ENCODE measurements around the gene MARK1. TPM values are rescaled to one million over a fixed set of nuclear protein-coding genes. Genes with fewer than 3 reads are reported as not detected.

MARK1 gene
- total RNA-seq, 4 donors from 2014 or later, result 3.2 to 14.9 (median 11.0) TPM

- DNase-seq, result no peak
- no peak overlapping the region for H3K27ac ChIP-seq
- intact Hi-C loops (cut with DNase I; ENCODE audit: low total_unique reads), result no loop called here
- no peaks in the 10 kb centered on the region for H3K9me3 ChIP-seq
- H3K27me3 ChIP-seq, result no peaks in the 10 kb centered on the region
- H3K4me3 ChIP-seq, result no peak overlapping the region
- H3K4me1 ChIP-seq, result no peaks in the 10 kb centered on the region
- H3K36me3 ChIP-seq, result no peaks in the 10 kb centered on the region
- TF ChIP-seq POLR2A (IDR thresholded peaks at IDR 0.05), result no peak
Measured at GRCh38 chr1:220487297-220487820, 40.6 kb upstream of the MARK1 start.

DNA sequence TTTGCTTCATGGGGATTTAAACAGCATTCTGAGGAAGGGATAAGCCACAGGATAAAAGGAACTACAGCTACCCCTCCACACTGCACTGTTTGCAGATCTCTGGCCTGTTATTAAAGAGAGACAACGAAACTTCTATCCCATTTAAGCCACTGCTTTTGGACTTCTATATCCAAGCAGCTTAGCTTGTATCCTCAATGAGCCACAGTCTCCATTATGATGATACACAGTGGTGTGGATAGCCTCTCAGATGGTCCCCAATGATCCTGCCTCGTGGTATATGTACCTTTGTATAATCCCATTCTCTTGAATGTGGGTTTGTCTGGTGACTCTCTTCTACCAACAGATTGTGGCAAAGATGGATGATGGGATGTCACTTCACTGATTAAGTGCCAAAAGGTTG is 36.0 kb upstream of the MARK1 start:
- TF ChIP-seq, protein P1, sequence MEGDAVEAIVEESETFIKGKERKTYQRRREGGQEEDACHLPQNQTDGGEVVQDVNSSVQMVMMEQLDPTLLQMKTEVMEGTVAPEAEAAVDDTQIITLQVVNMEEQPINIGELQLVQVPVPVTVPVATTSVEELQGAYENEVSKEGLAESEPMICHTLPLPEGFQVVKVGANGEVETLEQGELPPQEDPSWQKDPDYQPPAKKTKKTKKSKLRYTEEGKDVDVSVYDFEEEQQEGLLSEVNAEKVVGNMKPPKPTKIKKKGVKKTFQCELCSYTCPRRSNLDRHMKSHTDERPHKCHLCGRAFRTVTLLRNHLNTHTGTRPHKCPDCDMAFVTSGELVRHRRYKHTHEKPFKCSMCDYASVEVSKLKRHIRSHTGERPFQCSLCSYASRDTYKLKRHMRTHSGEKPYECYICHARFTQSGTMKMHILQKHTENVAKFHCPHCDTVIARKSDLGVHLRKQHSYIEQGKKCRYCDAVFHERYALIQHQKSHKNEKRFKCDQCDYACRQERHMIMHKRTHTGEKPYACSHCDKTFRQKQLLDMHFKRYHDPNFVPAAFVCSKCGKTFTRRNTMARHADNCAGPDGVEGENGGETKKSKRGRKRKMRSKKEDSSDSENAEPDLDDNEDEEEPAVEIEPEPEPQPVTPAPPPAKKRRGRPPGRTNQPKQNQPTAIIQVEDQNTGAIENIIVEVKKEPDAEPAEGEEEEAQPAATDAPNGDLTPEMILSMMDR (IDR thresholded peaks at IDR 0.05), result no peak
- no peak for TF ChIP-seq POLR2A (IDR thresholded peaks at IDR 0.05)
- Histone ChIP-seq H3K27ac (no peak overlapping the region), H3K27me3 (no peaks in the 10 kb centered on the region), H3K4me3 (no peak overlapping the region), H3K4me1 (no peaks in the 10 kb centered on the region), H3K36me3 (no peaks in the 10 kb centered on the region), H3K9me3 (no peaks in the 10 kb centered on the region)
- no peak for DNase-seq
- intact Hi-C loops (cut with DNase I; ENCODE audit: low total_unique reads), result no loop called here

DNA sequence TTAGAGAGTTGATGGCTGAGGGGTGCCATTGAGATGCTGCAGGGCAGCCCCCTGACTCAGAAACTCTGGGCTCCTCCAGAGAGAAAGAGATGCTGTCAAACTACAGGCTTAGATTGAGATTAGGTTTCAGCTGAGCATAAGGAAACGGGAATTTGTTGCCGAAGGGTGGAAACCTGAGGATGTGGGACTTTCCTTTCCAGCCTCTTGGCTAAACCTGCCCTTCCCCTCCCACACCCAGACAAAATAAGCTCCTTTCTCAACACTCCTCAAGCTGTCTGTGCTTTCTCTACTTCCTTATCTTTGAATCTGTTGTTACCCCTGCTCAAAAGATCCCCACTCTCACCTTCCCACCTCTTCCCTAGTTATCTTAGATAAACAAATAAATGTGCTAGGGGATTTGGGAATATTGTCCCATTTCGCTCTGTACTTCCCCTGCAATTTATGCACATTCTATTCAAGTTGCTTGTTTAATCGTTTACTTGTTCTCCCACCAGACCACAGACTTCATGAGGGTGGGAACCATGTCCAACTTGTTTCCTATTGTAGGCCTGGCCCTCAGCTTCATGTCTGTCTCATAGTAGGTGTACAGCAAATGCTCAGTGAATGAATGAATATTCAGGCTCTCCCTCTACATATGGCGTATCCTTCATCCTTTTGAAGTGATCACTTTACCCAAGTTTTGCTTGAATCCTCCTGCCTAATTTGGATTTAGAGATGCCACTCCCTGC is 30.6 kb upstream of the MARK1 start:
- Histone ChIP-seq H3K27me3 (no peaks in the 10 kb centered on the region), H3K27ac (no peak overlapping the region), H3K4me3 (no peak overlapping the region), H3K4me1 (no peaks in the 10 kb centered on the region), H3K9me3 (no peaks in the 10 kb centered on the region), H3K36me3 (no peaks in the 10 kb centered on the region)
- TF ChIP-seq, protein P1 (IDR thresholded peaks at IDR 0.05), result no peak
- TF ChIP-seq POLR2A (IDR thresholded peaks at IDR 0.05), result no peak
- DNase-seq, result no peak
- intact Hi-C loops (cut with DNase I; ENCODE audit: low total_unique reads), result no loop called here

DNA sequence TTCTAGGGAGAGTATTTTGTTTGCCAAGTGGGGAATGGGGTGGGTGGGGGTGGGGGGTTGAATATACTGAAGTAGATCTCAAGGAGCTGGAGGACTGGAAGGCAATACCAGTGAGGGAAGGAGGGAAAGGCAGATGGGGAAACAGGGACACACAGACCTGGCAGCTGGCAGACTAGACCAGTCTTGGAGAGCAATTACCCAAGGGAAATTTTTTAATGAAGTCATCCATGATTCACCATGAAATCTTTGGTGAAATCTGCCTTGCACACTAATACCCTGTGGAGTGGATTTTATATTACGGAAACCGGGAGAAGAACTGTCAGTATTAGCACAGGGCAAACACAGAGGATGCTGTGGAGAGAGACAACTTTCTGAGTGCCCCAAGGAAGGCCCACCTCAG is 29.7 kb upstream of the MARK1 start:
- Histone ChIP-seq H3K27ac (no peak overlapping the region), H3K9me3 (no peaks in the 10 kb centered on the region), H3K4me1 (no peaks in the 10 kb centered on the region), H3K27me3 (no peaks in the 10 kb centered on the region), H3K36me3 (no peaks in the 10 kb centered on the region), H3K4me3 (no peak overlapping the region)
- no peak for DNase-seq
- intact Hi-C loops (cut with DNase I; ENCODE audit: low total_unique reads), result no loop called here
- TF ChIP-seq POLR2A (IDR thresholded peaks at IDR 0.05), result no peak
- TF ChIP-seq, protein P1 (IDR thresholded peaks at IDR 0.05), result no peak

DNA sequence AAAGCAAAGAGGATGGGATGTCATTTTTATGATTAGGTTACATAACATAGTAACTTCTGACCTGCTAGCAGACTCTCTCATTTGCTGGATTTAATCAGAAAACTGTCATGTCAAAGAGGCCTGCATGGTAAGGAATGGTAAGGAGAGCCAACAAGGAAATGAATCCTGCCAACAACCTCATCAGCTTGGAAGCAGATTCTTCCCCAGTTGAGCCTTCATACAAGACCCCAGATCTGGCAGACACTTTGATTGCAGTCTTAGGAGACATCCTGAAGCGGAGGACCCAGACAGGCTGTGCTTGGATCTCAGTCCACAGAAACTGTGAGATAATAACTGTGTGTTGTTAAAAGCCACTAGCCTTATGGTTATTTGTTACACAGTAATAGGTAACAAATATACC is 27.6 kb upstream of the MARK1 start:
- Histone ChIP-seq H3K36me3 (no peaks in the 10 kb centered on the region), H3K9me3 (no peaks in the 10 kb centered on the region), H3K4me3 (no peak overlapping the region), H3K4me1 (no peaks in the 10 kb centered on the region), H3K27ac (no peak overlapping the region), H3K27me3 (no peaks in the 10 kb centered on the region)
- DNase-seq, result no peak
- no peak for TF ChIP-seq POLR2A (IDR thresholded peaks at IDR 0.05)
- TF ChIP-seq, protein P1 (IDR thresholded peaks at IDR 0.05), result no peak
- intact Hi-C loops (cut with DNase I; ENCODE audit: low total_unique reads), result no loop called here
